ENCODE data around the gene RALGPS2.

- TF ChIP-seq SP7 (tag by site-specific recombination; IDR thresholded peaks at IDR 0.05) (no peak), KLF16 (tag by site-specific recombination; IDR thresholded peaks at IDR 0.05) (no peak), ZNF274 (IDR thresholded peaks at IDR 0.05; ENCODE audit: low read length) (no peak), ZNF274 (tag by site-specific recombination; IDR thresholded peaks at IDR 0.05; ENCODE audit: borderline replicate concordance) (no peak), ZNF398 (tag by site-specific recombination; IDR thresholded peaks at IDR 0.05) (no peak)
- TF ChIP-seq, protein P1, sequence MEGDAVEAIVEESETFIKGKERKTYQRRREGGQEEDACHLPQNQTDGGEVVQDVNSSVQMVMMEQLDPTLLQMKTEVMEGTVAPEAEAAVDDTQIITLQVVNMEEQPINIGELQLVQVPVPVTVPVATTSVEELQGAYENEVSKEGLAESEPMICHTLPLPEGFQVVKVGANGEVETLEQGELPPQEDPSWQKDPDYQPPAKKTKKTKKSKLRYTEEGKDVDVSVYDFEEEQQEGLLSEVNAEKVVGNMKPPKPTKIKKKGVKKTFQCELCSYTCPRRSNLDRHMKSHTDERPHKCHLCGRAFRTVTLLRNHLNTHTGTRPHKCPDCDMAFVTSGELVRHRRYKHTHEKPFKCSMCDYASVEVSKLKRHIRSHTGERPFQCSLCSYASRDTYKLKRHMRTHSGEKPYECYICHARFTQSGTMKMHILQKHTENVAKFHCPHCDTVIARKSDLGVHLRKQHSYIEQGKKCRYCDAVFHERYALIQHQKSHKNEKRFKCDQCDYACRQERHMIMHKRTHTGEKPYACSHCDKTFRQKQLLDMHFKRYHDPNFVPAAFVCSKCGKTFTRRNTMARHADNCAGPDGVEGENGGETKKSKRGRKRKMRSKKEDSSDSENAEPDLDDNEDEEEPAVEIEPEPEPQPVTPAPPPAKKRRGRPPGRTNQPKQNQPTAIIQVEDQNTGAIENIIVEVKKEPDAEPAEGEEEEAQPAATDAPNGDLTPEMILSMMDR (tag by site-specific recombination; IDR thresholded peaks at IDR 0.05) = no peak
- TF ChIP-seq, protein P2, sequence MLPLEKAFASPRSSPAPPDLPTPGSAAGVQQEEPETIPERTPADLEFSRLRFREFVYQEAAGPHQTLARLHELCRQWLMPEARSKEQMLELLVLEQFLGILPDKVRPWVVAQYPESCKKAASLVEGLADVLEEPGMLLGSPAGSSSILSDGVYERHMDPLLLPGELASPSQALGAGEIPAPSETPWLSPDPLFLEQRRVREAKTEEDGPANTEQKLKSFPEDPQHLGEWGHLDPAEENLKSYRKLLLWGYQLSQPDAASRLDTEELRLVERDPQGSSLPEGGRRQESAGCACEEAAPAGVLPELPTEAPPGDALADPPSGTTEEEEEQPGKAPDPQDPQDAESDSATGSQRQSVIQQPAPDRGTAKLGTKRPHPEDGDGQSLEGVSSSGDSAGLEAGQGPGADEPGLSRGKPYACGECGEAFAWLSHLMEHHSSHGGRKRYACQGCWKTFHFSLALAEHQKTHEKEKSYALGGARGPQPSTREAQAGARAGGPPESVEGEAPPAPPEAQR (tag by site-specific recombination; IDR thresholded peaks at IDR 0.05) = no peak
Measured at GRCh38 chr1:178752891-178753290, 27.8 kb downstream of the RALGPS2 start.

Measured in HEK293 (cell line).